Breast epithelium (tissue), 3 donors: ENCODE data around the gene GALNT6.

Source experiments
- POLR2A ChIP-seq: fragments of 450-650 bp; IDR thresholded peaks from one replicate; pipeline ENCODE4 v1.6.1; 2016; ENCODE audit warnings: antibody characterized with exemption, mild to moderate bottlenecking, moderate library complexity
- POLR2AphosphoS5 ChIP-seq, 3 donors: sonication (generic); formaldehyde crosslinking; IDR thresholded peaks; one replicate each; pipeline ENCODE4 v1.6.1; 2017; ENCODE audit warnings: antibody characterized with exemption in 3 of 3
- TF ChIP-seq, protein P1 (sequence below), 3 donors: fragments of 450-650 bp; IDR thresholded peaks; one replicate each; pipeline ENCODE4 v1.5.1; 2016 to 2017; ENCODE audit warnings: antibody characterized with exemption in 3 of 3, mild to moderate bottlenecking in 3 of 3, moderate library complexity in 3 of 3

DNA sequence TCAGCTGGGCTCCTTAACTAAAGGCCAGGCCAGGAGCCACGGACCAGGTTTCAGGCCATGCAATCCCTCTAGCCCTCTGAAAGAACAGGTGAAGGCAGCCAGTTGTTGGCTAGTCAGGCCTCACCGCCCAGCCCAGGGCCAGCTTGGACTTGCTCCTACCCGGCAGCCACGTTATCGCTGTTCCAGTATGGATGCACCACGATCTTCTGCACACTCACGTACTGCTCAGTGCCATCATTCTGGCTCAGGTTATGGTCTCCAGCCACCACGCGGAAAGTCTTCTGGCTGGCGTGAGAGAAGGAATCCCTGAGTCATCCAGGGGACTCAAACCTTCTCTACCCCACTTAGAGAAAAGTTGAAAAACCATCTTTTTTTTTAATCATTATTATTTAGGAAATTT is 48.8 kb downstream of the GALNT6 start:
- TF ChIP-seq, protein P1, sequence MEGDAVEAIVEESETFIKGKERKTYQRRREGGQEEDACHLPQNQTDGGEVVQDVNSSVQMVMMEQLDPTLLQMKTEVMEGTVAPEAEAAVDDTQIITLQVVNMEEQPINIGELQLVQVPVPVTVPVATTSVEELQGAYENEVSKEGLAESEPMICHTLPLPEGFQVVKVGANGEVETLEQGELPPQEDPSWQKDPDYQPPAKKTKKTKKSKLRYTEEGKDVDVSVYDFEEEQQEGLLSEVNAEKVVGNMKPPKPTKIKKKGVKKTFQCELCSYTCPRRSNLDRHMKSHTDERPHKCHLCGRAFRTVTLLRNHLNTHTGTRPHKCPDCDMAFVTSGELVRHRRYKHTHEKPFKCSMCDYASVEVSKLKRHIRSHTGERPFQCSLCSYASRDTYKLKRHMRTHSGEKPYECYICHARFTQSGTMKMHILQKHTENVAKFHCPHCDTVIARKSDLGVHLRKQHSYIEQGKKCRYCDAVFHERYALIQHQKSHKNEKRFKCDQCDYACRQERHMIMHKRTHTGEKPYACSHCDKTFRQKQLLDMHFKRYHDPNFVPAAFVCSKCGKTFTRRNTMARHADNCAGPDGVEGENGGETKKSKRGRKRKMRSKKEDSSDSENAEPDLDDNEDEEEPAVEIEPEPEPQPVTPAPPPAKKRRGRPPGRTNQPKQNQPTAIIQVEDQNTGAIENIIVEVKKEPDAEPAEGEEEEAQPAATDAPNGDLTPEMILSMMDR (IDR thresholded peaks at IDR 0.05): no peak
- TF ChIP-seq POLR2AphosphoS5 (IDR thresholded peaks at IDR 0.05): no peak
- TF ChIP-seq POLR2A: no peak
